Effector memory CD8-positive, alpha-beta T cell (primary cell): ENCODE data around the gene CCDC9.
"Not testable (repeated sequence)": the region's sequence is repeated elsewhere in the genome, so short reads cannot be mapped to it uniquely, and the experiment has no call there.

Experiments used
- ATAC-seq: fragments of 150-1000 bp; cut with Tn5 transposase; replicated peaks from 2 replicates; pipeline ENCODE4 v1.10.0; 2021; ENCODE audit warnings: mild to moderate bottlenecking, moderate library complexity
- DNase-seq, 3 experiments: peaks; one replicate each; pipeline ENCODE4 v3.0.0; 2021
- H3K27ac Mint-ChIP-seq, 2 donors: one replicate each; pipeline ENCODE4 v1.8.0; 2022; ENCODE audit warnings: mild to moderate bottlenecking in 2 of 2, mixed read lengths in 2 of 2, moderate library complexity in 2 of 2
- H3K27me3 Mint-ChIP-seq, 2 donors: one replicate each; pipeline ENCODE4 v1.8.0; 2022; ENCODE audit warnings: mixed read lengths in 2 of 2
- H3K36me3 Mint-ChIP-seq: one replicate; pipeline ENCODE4 v1.8.0; 2022; ENCODE audit warnings: mild to moderate bottlenecking, moderate library complexity, mixed read lengths; ENCODE audit not compliant: insufficient read depth
- H3K4me1 Mint-ChIP-seq, 2 donors: one replicate each; pipeline ENCODE4 v1.8.0; 2022; ENCODE audit warnings: low read depth in 2 of 2, mixed read lengths in 2 of 2
- H3K4me3 Mint-ChIP-seq, 2 donors: one replicate each; pipeline ENCODE4 v1.8.0; 2022; ENCODE audit warnings: mild to moderate bottlenecking in 2 of 2, mixed read lengths in 2 of 2, moderate library complexity in 2 of 2
- H3K9me3 Mint-ChIP-seq, 2 donors: one replicate each; pipeline ENCODE4 v1.8.0; 2022; ENCODE audit warnings: mixed read lengths in 2 of 2

Gene CCDC9

DNA sequence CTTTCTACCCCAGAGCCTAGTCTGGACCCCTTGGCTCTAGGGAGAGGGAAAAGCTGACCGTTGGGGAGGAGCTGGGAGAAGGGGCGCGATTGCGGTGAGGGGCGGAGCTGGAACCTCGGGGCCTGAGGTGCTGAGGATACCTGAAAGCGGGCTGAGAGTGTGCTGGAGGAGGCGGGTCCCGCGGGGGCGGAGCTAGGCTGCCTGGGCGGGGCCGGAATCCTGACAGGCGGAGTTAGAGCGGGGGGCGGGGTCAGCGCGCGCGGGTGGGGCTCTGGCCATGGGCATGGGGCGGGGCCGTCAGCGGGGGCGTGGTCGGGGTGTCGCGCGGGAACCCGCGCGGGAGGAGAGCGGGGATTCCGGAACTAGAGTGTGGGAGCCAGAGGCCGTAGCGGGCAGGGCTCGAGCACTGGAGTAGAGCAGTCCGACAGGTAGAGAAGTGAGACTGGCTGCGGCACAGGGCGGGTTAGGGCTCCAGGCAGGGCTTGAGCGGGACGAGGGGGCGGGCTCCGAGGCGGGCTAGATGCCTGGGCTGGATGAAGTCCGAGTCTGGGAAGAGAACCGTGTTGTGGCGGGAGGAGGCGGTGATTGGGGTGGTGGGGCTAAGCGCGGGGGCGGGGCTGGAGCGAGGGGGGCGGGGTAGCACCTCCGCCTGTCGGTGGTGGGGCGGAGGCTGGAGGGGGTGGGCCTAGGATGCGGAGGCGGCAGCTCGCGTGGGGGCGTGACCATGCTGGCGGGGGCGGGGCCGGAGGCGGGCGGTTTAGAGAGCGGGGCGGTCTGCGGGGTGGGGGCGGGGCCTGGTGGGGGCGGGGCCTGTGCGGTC, 18.0 kb downstream of the CCDC9 start, which contains the start of gene INAFM1:
INAFM1 (plus strand) TSS at position 815 of the 820 bp plus-strand sequence. CDS start 35 bp downstream, outside the sequence.
- Mint-ChIP-seq H3K36me3 (peaks cover 36% of the 10 kb centered on the region), H3K27me3 (no peaks in the 10 kb centered on the region), H3K4me1 (peaks cover 19 to 23% of the 10 kb centered on the region in 2 donors), H3K27ac (peak within 1 kb of the TSS; percentile 96 to 98), H3K9me3 (no peaks in the 10 kb centered on the region), H3K4me3 (peak within 1 kb of the TSS; percentile 96 to 98)
- ATAC-seq, result peak; percentile 70
- DNase-seq, result peak; percentile 99

DNA sequence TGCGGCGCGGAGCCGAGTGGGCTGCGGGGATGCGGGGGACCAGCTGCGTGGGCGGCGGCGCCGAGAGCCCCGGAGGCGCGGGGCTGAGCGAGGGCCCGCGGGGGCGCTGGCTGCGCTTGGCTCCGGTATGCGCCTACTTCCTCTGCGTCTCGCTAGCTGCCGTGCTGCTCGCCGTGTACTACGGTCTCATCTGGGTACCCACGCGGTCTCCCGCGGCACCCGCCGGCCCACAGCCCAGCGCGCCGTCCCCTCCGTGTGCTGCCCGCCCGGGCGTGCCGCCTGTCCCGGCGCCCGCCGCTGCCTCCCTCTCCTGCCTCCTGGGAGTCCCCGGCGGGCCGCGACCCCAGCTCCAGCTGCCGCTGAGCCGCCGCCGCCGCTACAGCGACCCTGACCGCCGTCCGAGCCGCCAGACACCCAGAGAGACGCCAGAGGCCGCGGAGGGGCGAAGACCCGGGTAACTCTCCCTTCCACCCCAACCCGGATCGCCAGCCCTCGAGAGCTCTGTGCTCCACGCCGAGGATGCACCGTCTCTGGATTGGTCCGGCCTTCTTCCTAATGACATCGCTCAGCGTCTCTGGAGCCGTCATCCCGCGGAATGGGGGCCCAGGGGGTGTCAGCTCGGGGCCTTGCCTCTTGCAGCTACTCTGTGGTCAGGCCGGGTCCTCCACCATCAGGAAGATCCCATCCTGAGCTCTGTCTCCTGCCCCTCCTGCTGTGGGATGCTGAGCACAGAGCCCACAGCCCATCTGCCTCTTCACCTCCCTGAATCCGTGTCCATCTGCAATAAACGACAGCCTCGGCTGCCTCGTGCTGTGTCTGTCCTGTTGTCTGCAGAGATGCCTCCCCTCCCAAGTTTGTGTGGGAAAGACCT, 18.8 kb downstream of the CCDC9 start:
- H3K4me3 Mint-ChIP-seq, result peak overlapping the region; percentile 86 to 96
- H3K4me1 Mint-ChIP-seq, result peaks cover 19 to 22% of the 10 kb centered on the region in 2 donors
- H3K27me3 Mint-ChIP-seq, result no peaks in the 10 kb centered on the region
- H3K9me3 Mint-ChIP-seq, result no peaks in the 10 kb centered on the region
- DNase-seq (peak in 1 of 3 experiments; percentile 21), ATAC-seq (peak; percentile 39)
- no peak overlapping the region for H3K27ac Mint-ChIP-seq
- peaks cover 34% of the 10 kb centered on the region for H3K36me3 Mint-ChIP-seq

DNA sequence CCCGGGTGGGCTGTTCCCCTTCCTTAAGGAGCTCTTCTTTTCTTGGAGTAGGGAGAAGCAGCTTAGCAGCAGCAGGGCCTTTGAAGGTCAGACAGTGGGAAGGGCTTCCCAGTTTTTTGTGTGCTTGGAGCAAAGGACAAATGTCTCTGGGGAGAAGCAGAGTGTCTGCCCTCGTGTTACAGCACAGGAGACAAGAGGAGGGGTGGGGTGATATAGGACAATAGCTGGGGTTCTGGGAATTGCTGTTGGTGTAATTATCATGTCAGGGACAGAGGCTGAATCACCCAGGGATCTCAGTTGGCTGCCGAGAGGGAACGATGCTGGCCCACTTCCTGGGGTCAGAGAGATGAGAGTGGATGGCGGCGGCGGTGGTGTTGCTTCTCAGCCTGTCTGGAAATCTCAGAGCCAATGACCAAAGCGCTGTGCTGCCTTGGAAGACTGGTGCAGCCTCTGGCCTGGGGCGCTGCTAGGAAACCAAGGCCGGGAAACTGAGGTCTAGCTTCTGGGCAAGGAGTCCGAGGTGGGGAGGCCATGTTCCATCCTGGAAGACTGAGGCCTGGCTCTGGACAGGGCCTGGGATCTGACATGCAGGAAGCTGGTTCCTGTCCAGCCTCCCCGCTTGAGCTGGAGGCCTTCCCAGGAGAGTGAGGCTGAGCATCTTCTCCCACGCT, 19.6 kb downstream of the CCDC9 start:
- Mint-ChIP-seq H3K9me3 (no peaks in the 10 kb centered on the region), H3K27me3 (no peaks in the 10 kb centered on the region), H3K36me3 (peaks cover 30% of the 10 kb centered on the region), H3K4me3 (peak overlapping the region; percentile 78 to 86), H3K4me1 (peaks cover 19 to 20% of the 10 kb centered on the region in 2 donors), H3K27ac (no peak overlapping the region)
- ATAC-seq (no peak), DNase-seq (no peak)

DNA sequence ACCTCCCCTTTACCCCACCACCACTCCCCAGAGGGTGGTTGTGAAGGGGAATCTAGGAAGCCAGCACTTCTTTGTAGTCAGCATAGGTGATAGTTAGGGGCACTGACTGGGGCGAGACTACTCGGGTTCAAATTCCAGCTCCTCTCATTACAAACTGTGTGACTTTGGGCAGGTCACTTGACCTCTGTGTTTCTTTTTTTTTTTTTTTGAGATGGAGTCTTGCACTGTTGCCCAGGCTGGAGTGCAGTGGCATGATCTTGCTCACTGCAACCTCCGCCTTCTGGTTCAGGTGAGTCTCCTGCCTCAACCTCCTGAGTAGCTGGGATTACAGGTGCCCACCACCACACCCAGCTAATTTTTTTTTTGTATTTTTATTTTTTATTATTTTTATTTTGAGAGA, 20.2 kb downstream of the CCDC9 start:
- not testable (repeated sequence) for H3K27me3 Mint-ChIP-seq, ATAC-seq, H3K9me3 Mint-ChIP-seq, DNase-seq, H3K27ac Mint-ChIP-seq
- Mint-ChIP-seq H3K36me3 (peaks cover 30% of the 10 kb centered on the region), H3K4me3 (peak overlapping the region in 1 of 2 donors; percentile 86), H3K4me1 (peaks cover 19 to 20% of the 10 kb centered on the region in 2 donors)

DNA sequence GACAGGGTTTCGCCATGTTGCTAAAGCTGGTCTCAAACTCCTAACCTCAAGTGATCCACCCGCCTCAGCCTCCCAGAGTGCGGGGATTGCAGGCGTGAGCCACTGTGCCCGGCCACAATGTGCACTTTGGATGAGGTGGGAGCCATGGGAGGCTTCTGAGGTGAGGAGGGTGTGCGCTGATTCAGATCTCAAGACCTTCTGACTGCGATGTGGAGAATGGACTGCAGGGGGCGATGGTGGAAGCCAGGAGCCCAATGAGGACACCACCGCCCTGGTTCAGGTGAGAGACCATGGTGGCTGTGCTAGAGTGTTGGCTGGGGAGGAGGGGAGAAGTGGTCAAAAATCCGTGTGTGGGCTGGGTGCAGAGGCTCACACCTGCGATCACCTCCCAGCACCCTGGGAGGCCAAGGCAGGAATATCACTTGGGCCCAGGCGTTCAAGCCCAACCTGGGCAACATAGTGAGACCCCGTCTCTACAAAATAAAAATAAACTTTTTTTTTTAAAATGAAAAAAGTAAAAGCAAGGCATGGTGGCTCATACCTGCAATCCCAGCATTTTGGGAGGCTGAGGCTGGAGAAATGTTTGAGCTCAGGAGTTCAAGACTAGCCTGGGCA, 24.0 kb downstream of the CCDC9 start:
- H3K27me3 Mint-ChIP-seq, result no peaks in the 10 kb centered on the region
- peak; percentile 40 to 53 (median 45) for DNase-seq
- no peak overlapping the region for H3K27ac Mint-ChIP-seq
- peaks cover 11 to 13% of the 10 kb centered on the region in 2 donors for H3K4me1 Mint-ChIP-seq
- no peak overlapping the region for H3K4me3 Mint-ChIP-seq
- peak; percentile 67 for ATAC-seq
- no peaks in the 10 kb centered on the region for H3K9me3 Mint-ChIP-seq
- peaks cover 11% of the 10 kb centered on the region for H3K36me3 Mint-ChIP-seq

DNA sequence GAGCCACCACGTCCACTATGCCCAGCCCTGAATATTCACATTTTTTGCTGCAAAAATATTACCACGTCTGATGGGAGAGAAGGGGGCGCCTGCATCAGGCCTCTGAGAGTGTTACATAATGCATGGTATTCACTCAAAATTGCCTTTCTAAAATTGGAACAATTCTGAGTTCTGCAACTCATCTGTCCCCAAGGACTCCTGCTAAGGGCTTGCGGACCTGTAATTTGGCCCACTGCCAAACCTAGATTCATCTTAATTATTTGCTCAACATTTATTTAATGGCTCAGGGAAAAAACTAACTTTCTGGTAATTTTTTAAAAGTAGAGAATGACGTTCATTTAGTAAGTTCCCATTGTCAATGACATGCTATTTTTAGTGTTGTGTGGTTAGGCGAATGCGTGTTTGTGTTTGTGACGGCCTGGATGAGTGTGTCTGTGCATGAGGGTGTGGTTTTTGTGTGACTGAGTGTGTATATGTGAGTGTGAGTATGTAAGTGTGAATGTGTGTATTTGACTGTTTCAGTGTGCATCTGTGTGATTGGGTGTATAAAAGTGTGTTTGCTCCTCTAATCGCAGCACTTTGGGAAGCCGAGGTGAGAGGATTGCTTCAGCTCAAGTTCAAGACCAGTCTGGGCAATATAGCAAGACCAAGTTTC, 27.2 kb downstream of the CCDC9 start:
- peaks cover 5 to 6% of the 10 kb centered on the region in 2 donors for H3K4me1 Mint-ChIP-seq
- H3K36me3 Mint-ChIP-seq, result peaks cover 5% of the 10 kb centered on the region
- no peaks in the 10 kb centered on the region for H3K27me3 Mint-ChIP-seq
- ATAC-seq, result no peak
- no peaks in the 10 kb centered on the region for H3K9me3 Mint-ChIP-seq
- H3K27ac Mint-ChIP-seq, result no peak overlapping the region
- DNase-seq, result no peak
- no peak overlapping the region for H3K4me3 Mint-ChIP-seq

DNA sequence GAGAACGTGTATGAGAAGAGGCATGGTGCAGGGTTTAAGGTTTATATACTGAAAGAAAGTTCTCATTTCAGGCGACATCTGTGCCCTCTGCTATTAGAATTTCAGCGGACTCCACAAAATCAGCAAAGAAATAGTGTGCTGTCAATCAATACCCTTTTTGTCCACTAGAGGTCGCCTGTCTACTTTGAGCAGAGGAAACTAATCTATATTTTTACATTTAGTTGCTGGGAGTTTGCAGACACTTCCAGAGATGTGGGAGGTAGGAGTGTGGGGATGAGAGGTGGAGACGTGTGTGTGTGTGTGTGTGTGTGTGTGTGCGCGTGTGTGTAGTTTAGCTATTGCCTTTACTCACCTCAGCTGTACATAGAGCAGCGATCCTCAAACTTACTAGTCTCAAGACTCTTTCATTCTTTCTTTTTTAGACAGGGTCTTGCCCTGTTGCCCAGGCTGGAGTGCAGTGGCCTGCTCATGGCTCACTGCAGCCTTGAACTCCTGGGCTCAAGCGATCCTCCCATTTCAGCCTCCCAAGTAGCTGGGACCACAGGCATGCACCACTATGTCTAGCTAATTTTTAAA, 28.1 kb downstream of the CCDC9 start:
- Mint-ChIP-seq H3K4me3 (no peak overlapping the region), H3K36me3 (peaks cover 3% of the 10 kb centered on the region), H3K27me3 (no peaks in the 10 kb centered on the region), H3K27ac (no peak overlapping the region), H3K4me1 (peaks cover 5 to 6% of the 10 kb centered on the region in 2 donors), H3K9me3 (no peaks in the 10 kb centered on the region)
- peak; percentile 64 to 66 (median 66) for DNase-seq
- ATAC-seq, result peak; percentile 31

DNA sequence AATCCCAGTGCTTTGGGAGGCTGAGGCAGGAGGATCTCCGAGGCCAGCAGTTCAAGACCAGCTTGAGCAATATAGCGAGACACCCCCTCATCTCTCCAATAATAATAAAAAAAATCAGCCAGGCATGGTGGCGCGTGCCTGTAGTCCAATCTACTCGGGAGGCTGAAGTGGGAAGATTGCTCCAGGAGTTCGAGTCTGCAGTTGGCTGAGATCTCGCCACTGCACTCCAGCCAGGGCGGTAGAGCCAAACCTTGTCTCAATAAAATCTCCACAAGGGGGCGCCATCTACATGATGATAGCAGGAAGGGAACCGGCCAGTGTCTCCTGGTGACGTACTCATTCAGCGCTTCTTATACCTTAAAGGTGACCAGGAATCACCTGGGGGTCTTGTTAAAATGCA, 39.7 kb downstream of the CCDC9 start:
- Mint-ChIP-seq H3K36me3 (no peaks in the 10 kb centered on the region), H3K9me3 (no peaks in the 10 kb centered on the region), H3K27ac (peak overlapping the region in 1 of 2 donors; percentile 87), H3K4me3 (no peak overlapping the region), H3K27me3 (no peaks in the 10 kb centered on the region), H3K4me1 (peaks cover 13 to 17% of the 10 kb centered on the region in 2 donors)
- ATAC-seq (peak; percentile 92), DNase-seq (peak; percentile 80 to 89 (median 83))

DNA sequence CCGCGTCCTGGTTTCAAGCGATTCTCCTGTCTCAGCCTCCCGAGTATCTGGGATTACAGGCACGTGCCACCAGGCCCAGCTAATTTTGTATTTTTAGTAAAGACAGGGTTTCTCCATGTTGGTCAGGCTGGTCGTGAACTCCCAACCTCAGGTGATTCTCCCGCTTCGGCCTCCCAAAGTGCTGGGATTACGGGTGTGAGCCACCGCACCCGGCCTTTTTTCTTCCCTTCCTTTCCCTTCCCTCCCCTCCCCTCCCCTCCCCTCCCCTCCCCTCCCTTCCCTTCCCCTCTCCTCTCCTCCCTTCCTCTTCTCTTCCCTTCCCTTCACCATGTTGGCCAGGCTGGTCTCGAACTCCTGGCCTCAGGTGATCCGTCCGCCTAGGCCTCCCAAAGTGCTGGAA, 44.5 kb downstream of the CCDC9 start:
- not testable (repeated sequence) for H3K36me3 Mint-ChIP-seq, H3K27me3 Mint-ChIP-seq, H3K9me3 Mint-ChIP-seq, H3K27ac Mint-ChIP-seq, DNase-seq, ATAC-seq
- peak overlapping the region in 1 of 2 donors; percentile 22 for H3K4me3 Mint-ChIP-seq
- peaks cover 18 to 21% of the 10 kb centered on the region in 2 donors for H3K4me1 Mint-ChIP-seq

DNA sequence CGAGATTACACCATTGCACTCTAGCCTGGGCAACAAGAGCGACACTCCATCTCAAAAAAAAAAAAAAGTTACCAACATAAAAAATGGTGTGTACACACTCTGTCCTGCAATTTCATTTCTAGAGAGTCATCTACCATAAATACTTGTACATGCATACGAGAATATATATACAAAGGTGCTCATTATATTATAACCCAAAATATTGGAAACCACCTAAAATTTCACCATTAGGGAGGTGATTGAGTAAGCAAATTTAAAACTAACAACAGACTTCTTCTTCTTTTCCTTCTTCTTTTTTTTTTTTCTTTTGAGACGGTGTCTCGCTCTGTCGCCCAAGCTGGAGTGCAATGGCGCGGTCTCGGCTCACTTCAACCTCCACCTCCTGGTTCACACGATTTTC, 45.9 kb downstream of the CCDC9 start:
- no peaks in the 10 kb centered on the region for H3K9me3 Mint-ChIP-seq
- H3K27ac Mint-ChIP-seq, result no peak overlapping the region
- H3K4me1 Mint-ChIP-seq, result peaks cover 13 to 14% of the 10 kb centered on the region in 2 donors
- ATAC-seq (no peak), DNase-seq (no peak)
- no peaks in the 10 kb centered on the region for H3K36me3 Mint-ChIP-seq
- no peak overlapping the region for H3K4me3 Mint-ChIP-seq
- peaks cover 12 to 20% of the 10 kb centered on the region in 2 donors for H3K27me3 Mint-ChIP-seq

DNA sequence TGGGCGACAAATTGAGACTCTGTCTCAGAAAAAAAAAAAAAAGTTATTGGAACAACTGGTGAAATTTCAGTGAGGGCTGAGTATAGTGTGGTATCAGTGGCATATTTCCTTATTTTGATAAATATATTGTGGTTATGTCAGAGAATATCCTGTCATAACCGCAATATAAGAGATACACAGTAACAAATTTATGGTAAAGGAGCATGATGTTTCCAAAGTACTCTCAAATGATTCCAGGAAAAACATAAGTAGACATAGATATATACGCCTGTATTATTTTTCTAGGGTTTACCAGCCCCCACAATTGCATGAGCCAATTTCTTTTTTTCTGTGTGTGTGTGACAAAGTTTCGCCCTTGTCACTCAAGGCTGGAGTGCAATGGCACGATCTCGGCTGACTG, 47.6 kb downstream of the CCDC9 start:
- Mint-ChIP-seq H3K9me3 (no peaks in the 10 kb centered on the region), H3K27ac (no peak overlapping the region), H3K27me3 (peaks cover 13 to 26% of the 10 kb centered on the region in 2 donors), H3K4me3 (peak overlapping the region in 1 of 2 donors; percentile 6), H3K4me1 (peaks cover 13 to 14% of the 10 kb centered on the region in 2 donors), H3K36me3 (no peaks in the 10 kb centered on the region)
- ATAC-seq (no peak), DNase-seq (no peak)

DNA sequence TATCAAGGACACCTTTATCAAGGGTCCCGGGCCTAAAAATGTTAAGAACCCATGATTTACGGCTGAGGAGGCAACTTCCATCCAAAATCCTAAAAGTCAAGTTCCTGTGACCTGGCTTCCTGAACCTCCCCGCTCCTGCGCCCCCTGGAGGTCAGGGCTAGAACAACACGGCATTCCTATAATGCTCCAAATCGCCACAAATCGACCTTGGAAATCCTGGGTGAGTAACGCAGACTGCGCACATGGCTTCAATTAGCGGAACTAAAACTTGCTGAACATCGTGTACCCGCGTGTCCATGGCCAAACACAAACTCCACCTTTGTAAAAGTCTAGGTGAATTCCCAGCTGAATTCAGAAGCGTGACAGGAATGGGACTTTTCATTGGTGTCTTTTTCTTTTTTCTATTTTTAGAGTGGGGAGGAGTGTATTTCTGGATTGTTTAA, 49.0 kb downstream of the CCDC9 start:
- Mint-ChIP-seq H3K4me3 (peak overlapping the region in 1 of 2 donors; percentile 34), H3K36me3 (no peaks in the 10 kb centered on the region), H3K27me3 (peaks cover 17 to 40% of the 10 kb centered on the region in 2 donors), H3K9me3 (no peaks in the 10 kb centered on the region), H3K4me1 (peaks cover 10% of the 10 kb centered on the region in 2 donors), H3K27ac (no peak overlapping the region)
- DNase-seq, result peak; percentile 47 to 50 (median 48)
- peak; percentile 42 for ATAC-seq
